GM12891 (cell line): ENCODE measurements around the gene LRPAP1.

Source experiments
- DNase-seq: peaks from one replicate; pipeline ENCODE4 v3.0.0; 2011; ENCODE audit warnings: low spot score; ENCODE audit not compliant: insufficient read length
- FAIRE-seq: peaks from 2 replicates; lab custom pipeline; 2011; peaks lifted over from hg19 to GRCh38; lab: Jason Lieb, UNC
- PAX5 ChIP-seq: IDR thresholded peaks from 2 replicates; pipeline ENCODE4 v1.6.1; 2011; ENCODE audit warnings: low read length, moderate library complexity, mild to moderate bottlenecking; ENCODE audit not compliant: insufficient read depth, severe bottlenecking
- POLR2A ChIP-seq: IDR thresholded peaks from 2 replicates; pipeline ENCODE4 v1.6.1; 2011; ENCODE audit warnings: low read depth, low read length, control low read depth
- POLR2AphosphoS5 ChIP-seq: IDR thresholded peaks from 2 replicates; pipeline ENCODE4 v1.6.1; 2011; ENCODE audit warnings: low read depth, low read length, control low read depth
- POU2F2 ChIP-seq: IDR thresholded peaks from 2 replicates; pipeline ENCODE4 v1.6.1; 2011; ENCODE audit warnings: low read depth, mild to moderate bottlenecking, control low read depth, low read length, moderate library complexity
- SPI1 ChIP-seq: IDR thresholded peaks from 2 replicates; pipeline ENCODE4 v1.6.1; 2011; ENCODE audit warnings: low read depth, low read length, control low read depth
- TAF1 ChIP-seq: IDR thresholded peaks from 2 replicates; pipeline ENCODE4 v1.6.1; 2011; ENCODE audit warnings: low read depth, low read length, control low read depth

Gene LRPAP1

GRCh38 chr4:3501825-3502425 lies 30.3 kb downstream of the LRPAP1 start:
- no peak for FAIRE-seq
- TF ChIP-seq POLR2AphosphoS5 (no peak), PAX5 (no peak), POLR2A (no peak), TAF1 (no peak), POU2F2 (no peak), SPI1 (no peak)
- no peak for DNase-seq

GRCh38 chr4:3501126-3501824 lies 30.9 kb downstream of the LRPAP1 start:
- no peak for TF ChIP-seq TAF1
- TF ChIP-seq POLR2A, result no peak
- TF ChIP-seq POLR2AphosphoS5, result no peak
- TF ChIP-seq SPI1, result no peak
- TF ChIP-seq POU2F2, result no peak
- TF ChIP-seq PAX5, result no peak
- no peak for FAIRE-seq
- no peak for DNase-seq

- no peak for DNase-seq
- TF ChIP-seq POLR2AphosphoS5 (no peak), POLR2A (no peak), POU2F2 (no peak), TAF1 (no peak), SPI1 (no peak), PAX5 (no peak)
- no peak for FAIRE-seq
Measured at GRCh38 chr4:3500634-3501101, 31.6 kb downstream of the LRPAP1 start.

- no peak for DNase-seq
- FAIRE-seq, result no peak
- TF ChIP-seq PAX5 (no peak), POU2F2 (no peak), POLR2A (no peak), POLR2AphosphoS5 (no peak), TAF1 (no peak), SPI1 (no peak)
Measured at GRCh38 chr4:3500111-3500510, 32.1 kb downstream of the LRPAP1 start.

GRCh38 chr4:3499710-3500109 lies 32.5 kb downstream of the LRPAP1 start:
- DNase-seq (no peak), FAIRE-seq (no peak)
- no peak for TF ChIP-seq TAF1
- TF ChIP-seq POLR2A, result no peak
- TF ChIP-seq PAX5, result no peak
- no peak for TF ChIP-seq POLR2AphosphoS5
- TF ChIP-seq SPI1, result no peak
- no peak for TF ChIP-seq POU2F2

- TF ChIP-seq POLR2AphosphoS5 (no peak), SPI1 (no peak), PAX5 (no peak)
- FAIRE-seq (no peak), DNase-seq (no peak)
Measured at GRCh38 chr4:3498901-3499510, 33.2 kb downstream of the LRPAP1 start.

DNA sequence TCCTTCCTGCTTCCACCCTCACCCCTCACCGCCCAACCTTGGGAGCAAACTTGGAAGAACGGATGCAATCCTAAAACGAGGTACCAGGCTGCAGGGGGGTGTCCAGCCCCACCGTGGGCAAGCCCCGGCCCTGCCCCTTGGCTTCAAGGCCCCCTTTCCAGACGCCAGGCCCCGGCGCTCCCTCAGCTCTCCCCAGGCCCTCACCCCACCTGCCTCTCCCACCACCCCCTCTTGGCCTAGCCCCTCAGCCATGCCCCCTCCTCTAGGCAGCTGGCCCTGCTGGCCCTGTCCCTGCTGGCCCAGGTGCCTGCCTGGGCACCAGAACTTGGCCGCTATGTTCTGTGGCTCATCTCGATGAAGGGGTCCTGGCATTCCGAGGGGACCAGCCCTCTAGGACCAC lies 33.8 kb downstream of the LRPAP1 start:
- FAIRE-seq (no peak), DNase-seq (no peak)
- no peak for TF ChIP-seq POLR2A
- TF ChIP-seq PAX5, result no peak
- no peak for TF ChIP-seq SPI1
- TF ChIP-seq POU2F2, result no peak
- TF ChIP-seq TAF1, result no peak
- no peak for TF ChIP-seq POLR2AphosphoS5

DNA sequence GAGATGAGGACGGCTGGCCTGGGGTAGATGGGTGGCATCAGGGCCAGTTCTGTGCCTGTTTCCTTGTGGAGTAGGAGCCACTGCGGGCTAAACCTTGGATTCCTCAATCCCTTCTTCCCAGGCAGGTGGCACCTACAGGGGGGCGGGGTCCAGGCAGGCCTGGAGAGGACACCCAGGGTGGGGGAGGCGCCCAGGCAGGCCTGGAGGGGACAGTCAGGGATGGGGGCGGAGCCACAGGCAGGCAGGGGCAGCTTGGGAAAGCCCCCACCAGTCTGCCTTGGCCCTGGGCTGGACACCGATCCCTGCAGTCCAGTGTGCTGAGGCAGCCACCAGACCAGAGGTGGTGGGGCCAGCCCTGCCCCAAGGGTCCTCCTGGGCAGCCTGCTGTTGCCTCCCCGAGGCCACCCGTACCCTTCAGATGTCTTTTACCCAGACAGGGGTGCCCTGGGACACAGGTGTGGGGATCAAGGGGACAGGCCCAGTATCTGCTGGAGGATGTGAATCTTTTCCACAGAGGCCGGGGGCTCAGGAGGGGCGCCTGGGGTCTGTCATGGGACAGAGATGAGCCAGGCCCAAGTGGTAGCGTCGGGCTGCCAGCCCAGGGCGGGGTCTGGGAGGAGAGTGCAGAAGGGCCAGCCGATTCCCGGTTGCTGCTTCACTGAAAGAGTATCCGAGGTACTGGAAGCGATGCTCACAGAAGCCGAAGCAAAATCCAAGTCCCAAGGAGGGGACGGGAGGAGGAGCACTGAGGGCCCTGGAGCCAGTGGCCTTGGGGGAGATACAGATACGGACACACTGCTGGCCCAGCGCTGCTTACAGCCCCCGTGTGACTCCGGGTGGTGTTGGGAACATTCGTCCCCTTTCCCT lies 34.5 kb downstream of the LRPAP1 start:
- no peak for TF ChIP-seq PAX5
- no peak for TF ChIP-seq POU2F2
- TF ChIP-seq SPI1, result no peak
- TF ChIP-seq POLR2A, result no peak
- TF ChIP-seq TAF1, result no peak
- no peak for TF ChIP-seq POLR2AphosphoS5

GRCh38 chr4:3497095-3497494 lies 35.1 kb downstream of the LRPAP1 start:
- FAIRE-seq (no peak), DNase-seq (no peak)
- TF ChIP-seq POU2F2 (no peak), TAF1 (no peak), SPI1 (no peak), POLR2AphosphoS5 (no peak)

More for the DNA sequence above, 34.5 kb downstream of the LRPAP1 start:
- DNase-seq (no peak), FAIRE-seq (no peak)

DNA sequence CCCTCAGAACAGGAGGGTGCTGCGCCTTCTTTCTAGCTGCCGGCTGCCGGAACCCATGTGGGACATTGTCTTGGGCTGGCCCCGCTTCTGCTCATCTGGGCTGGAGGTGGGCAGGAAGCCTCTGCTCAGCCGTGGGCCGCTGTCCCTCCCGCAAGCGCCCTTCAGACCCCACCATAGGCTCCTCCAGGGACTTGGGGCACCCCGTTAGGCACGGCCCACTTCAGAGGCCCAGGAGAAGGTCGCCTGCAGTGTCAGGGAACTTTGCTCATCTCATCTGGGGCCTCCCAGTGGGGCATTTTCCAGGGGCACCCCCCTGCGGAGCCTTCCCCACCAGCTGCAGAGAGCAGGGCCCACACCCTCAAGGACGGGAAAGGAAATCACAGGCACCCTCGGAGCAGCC lies 36.2 kb downstream of the LRPAP1 start:
- DNase-seq, result no peak
- no peak for FAIRE-seq
- TF ChIP-seq PAX5 (no peak), POU2F2 (no peak), TAF1 (no peak), SPI1 (no peak), POLR2A (no peak), POLR2AphosphoS5 (no peak)
